Smooth muscle cell of the coronary artery (primary cell): ENCODE results near the gene LOXL1. TPM values are rescaled to one million over a fixed set of nuclear protein-coding genes. Genes with fewer than 3 reads are reported as not detected.

Source experiments
- total RNA-seq: library from RNA; depleted of rRNA; stranded (reverse); fragments of >200 nt; gene quantifications from 2 replicates; pipeline ENCODE4 v1.2.3, GENCODE V29; 2014; ENCODE audit warnings: low replicate concordance

The LOXL1 gene
- 126 and 130 TPM in 2 replicates for total RNA-seq

GRCh38 chr15:73926219-73927002, at the start of gene LOXL1:
Gene LOXL1 (plus strand): TSS chr15:73926462. CDS start chr15:73926784, 322 bp downstream.

GRCh38 chr15:73991726-73992593, 65.7 kb downstream of the LOXL1 start, which contains the start of gene STOML1:
Gene STOML1 (minus strand): TSS chr15:73992295. CDS start chr15:73992223, 72 bp downstream.

GRCh38 chr15:73994413-73994883, 68.2 kb downstream of the LOXL1 start, which contains the start of gene PML:
Gene PML (plus strand): TSS chr15:73994716. CDS start chr15:73994813, 97 bp downstream.

Other genes with a start within 250 kb of the LOXL1 start
- 85.0 and 183 TPM in 2 replicates for gene CD276, start 242.1 kb upstream of the LOXL1 start, total RNA-seq
- 0.45 and 20.1 TPM in 2 replicates for gene INSYN1, start 173.1 kb upstream of the LOXL1 start, total RNA-seq
- not detected in 2 replicates for gene TBC1D21, start 52.9 kb upstream of the LOXL1 start, total RNA-seq
- 7.8 and 18.5 TPM in 2 replicates for gene STOML1, start 65.8 kb downstream of the LOXL1 start, total RNA-seq
- 10.9 and 20.4 TPM in 2 replicates for gene PML, start 68.3 kb downstream of the LOXL1 start, total RNA-seq
- gene GOLGA6A, start 156.1 kb downstream of the LOXL1 start, total RNA-seq, result not detected in 2 replicates
- 0.08 TPM in 1 of 2 replicates, not detected in the other for gene ISLR2, start 204.1 kb downstream of the LOXL1 start, total RNA-seq
- gene ISLR, start 247.2 kb downstream of the LOXL1 start, total RNA-seq, result 44.8 and 87.3 TPM in 2 replicates